ENCODE results near the gene ROPN1.

GRCh38 chr3:123949641-123950040 lies 42.3 kb downstream of the ROPN1 start:
- TF ChIP-seq POLR2AphosphoS5 (IDR thresholded peaks at IDR 0.05; ENCODE audit: low read depth, low read length), result no peak
- TF ChIP-seq CTCF (IDR thresholded peaks at IDR 0.05), result no peak
- no peak for TF ChIP-seq TCF7L2 (IDR thresholded peaks at IDR 0.05; ENCODE audit: low read depth, low read length)

Measured in Panc1 (cell line).